GM12892 (cell line): ENCODE results near the gene LSMEM2.

Experiments
- POLR2A ChIP-seq: IDR thresholded peaks from 2 replicates; pipeline ENCODE4 v1.6.1; 2011; ENCODE audit warnings: low read depth, low read length, control low read depth
- POLR2AphosphoS5 ChIP-seq: IDR thresholded peaks from 2 replicates; pipeline ENCODE4 v1.6.1; 2011; ENCODE audit warnings: low read depth, low read length, control low read depth

DNA sequence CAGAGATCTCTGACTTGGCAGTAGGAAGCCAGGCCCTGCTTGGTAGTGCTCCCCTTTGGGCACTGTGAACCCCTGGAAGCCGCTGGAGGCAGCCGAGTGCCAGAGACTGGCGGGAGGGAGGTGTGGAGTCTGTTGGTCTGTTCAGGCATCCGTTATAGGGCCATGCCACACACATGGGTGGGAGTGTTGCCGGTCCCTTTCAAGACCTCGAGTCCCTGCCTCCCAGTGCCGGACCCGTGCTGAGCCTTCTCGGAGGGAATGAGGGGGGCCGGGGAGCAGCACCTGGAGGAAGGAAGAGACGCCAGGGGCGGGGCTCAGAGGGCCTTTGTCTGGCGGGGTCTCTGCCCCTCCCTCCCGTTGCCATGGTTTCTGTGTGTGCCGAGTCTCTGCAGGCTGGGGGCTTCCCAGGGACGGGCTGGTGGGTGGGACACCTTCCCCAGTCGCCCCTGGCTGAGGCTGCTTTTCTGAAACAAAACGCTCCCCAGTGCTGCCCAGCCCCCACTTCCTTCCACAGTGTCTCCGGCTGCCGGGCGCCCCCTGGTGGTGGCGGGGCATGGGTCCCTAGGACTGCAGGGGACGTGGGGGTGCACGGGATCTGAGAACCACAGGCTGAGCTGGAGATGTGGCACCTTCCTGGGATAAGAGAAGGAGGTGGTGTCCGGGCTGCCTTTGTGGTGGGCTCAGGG is 32.9 kb upstream of the LSMEM2 start:
- TF ChIP-seq POLR2A (0 out of 2 replicates have a peak, but pooled peaks have one; percentile 19), POLR2AphosphoS5 (no peak)
